H1 (cell line): ENCODE results near the gene MOSMO. TPM values are rescaled to one million over a fixed set of nuclear protein-coding genes. Genes with fewer than 3 reads are reported as not detected.

Experiments used
- CREB1 ChIP-seq: IDR thresholded peaks from 2 replicates; pipeline ENCODE4 v1.6.1; 2012; ENCODE audit warnings: inconsistent platforms
- KDM1A ChIP-seq: fragments of 200-600, 300-600 bp; sonication (generic); IDR thresholded peaks from 2 replicates; pipeline ENCODE4 v1.7.1; 2016; ENCODE audit warnings: mild to moderate bottlenecking, low read length, borderline replicate concordance
- RNF2 ChIP-seq: fragments of 200-900, 300-1000 bp; sonication (generic); IDR thresholded peaks from 2 replicates; pipeline ENCODE4 v1.7.1; 2016; ENCODE audit warnings: borderline replicate concordance, low read depth, mild to moderate bottlenecking, antibody characterized with exemption, low read length; ENCODE audit not compliant: poor library complexity, severe bottlenecking; ENCODE audit errors: missing control alignments
- SIN3A ChIP-seq, 2 experiments: IDR thresholded peaks in 1 of 2; conservative IDR thresholded peaks in 1 of 2; 2 replicates each; pipeline ENCODE4 v1.6.1; 2011 to 2012; ENCODE audit warnings: low read length in 2 of 2, improper control_type of control experiment in 1 of 2, low read depth in 1 of 2, mild to moderate bottlenecking in 1 of 2
- SP1 ChIP-seq: IDR thresholded peaks from 2 replicates; pipeline ENCODE4 v1.6.1; 2011; ENCODE audit warnings: low read depth, low read length
- polyA plus RNA-seq, 7 experiments: library from polyadenylated mRNA; depleted of rRNA in 3 of 7; stranded (reverse) in 5 of 7; unstranded in 2 of 7; fragments of >200 nt in 5 of 7; fragments of 200-250 nt in 2 of 7; gene quantifications; 1 replicate in 5 of 7; 2 replicates in 1 of 7; 4 replicates in 1 of 7; pipeline versions ENCODE4 v1.2.1 to v1.2.3, GENCODE V29; 2011 to 2013; ENCODE audit warnings: missing spikeins in 2 of 7, mixed read lengths in 2 of 7
- total RNA-seq: library from RNA; stranded (reverse); fragmentation: NEBNext Ultra II Directional; extraction: Animal tissue kit (Norgen Biotek cat#: 25700); gene quantifications from 2 replicates; pipeline ENCODE4 v1.2.1, GENCODE V29; 2021

The MOSMO gene
- total and polyA plus RNA-seq, 2 of the 8 experiments (the other 6 are each of a cell fraction or from before 2014, with no cell fraction given): 8.6 to 14.8 TPM

DNA sequence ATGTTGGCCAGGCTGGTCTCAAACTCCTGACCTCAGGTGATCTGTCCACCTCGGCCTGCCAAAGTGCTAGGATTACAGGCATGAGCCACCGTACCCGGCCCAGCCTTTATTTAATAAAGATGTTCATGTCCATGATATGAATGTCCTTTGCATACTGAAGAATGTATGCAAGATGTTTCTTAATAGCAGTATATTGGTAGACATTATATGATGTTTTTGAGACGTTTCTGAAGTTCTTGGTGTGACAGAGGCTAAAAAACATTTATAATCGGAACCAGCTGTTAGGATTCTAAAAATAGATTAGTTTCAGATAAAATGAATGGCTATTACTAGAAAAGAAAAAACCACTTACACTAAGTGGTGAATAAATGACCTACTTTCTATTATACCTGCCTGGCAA, 18.8 kb upstream of the MOSMO start (continued):
- TF ChIP-seq RNF2: no peak
- TF ChIP-seq SIN3A (conservative IDR thresholded peaks at IDR 0.05 in 1 of 2, IDR thresholded peaks at IDR 0.05 in 1 of 2; ENCODE audit: low read depth in 1 of 2, low read length in 2 of 2): no peak
- no peak for TF ChIP-seq CREB1
- no peak for TF ChIP-seq SP1
- TF ChIP-seq KDM1A: no peak
